Common myeloid progenitor, CD34-positive (primary cell): ENCODE measurements around the gene PRCC.

Experiments used
- CTCF ChIA-PET: fragments of 350-600 bp; sonication (Branson Sonifier 250); formaldehyde crosslinking; loops from one replicate; lab custom pipeline; 2021; ENCODE audit warnings: antibody characterized with exemption; lab: Charles Lee
- POLR2A ChIA-PET: fragments of 350-600 bp; sonication (Branson Sonifier 250); formaldehyde crosslinking; loops from one replicate; lab custom pipeline; 2021; ENCODE audit warnings: antibody characterized with exemption; lab: Charles Lee
- DNase-seq, 3 donors: peaks; one replicate each; pipeline versions ENCODE4 v3.0.0 to v3.0.0-alpha.2; 2013
- H3K27ac ChIP-seq, 2 experiments: 1 replicate in 1 of 2; 2 replicates in 1 of 2; pipeline ENCODE4 v1.7.0; 2013; ENCODE audit warnings: inconsistent platforms in 2 of 2, low read length in 2 of 2, mild to moderate bottlenecking in 2 of 2, low read depth in 1 of 2, moderate library complexity in 1 of 2; ENCODE audit not compliant: severe bottlenecking in 2 of 2, insufficient read depth in 1 of 2, poor library complexity in 1 of 2
- H3K27me3 ChIP-seq, 5 experiments: replicated peaks in 2 of 5; 1 replicate in 3 of 5; 2 replicates in 2 of 5; pipeline versions ENCODE4 v1.6.1 to v1.7.0; 2013; ENCODE audit warnings: low read length in 4 of 5, mild to moderate bottlenecking in 2 of 5, moderate library complexity in 2 of 5, inconsistent platforms in 1 of 5; ENCODE audit not compliant: insufficient read depth in 5 of 5, control insufficient read depth in 4 of 5
- H3K36me3 ChIP-seq, 4 experiments: 1 replicate in 2 of 4; 2 replicates in 2 of 4; pipeline versions ENCODE4 v1.6.1 to v1.7.0; 2013; ENCODE audit warnings: low read length in 3 of 4, control low read depth in 1 of 4, mild to moderate bottlenecking in 1 of 4; ENCODE audit not compliant: control insufficient read depth in 4 of 4, insufficient read depth in 4 of 4
- H3K4me1 ChIP-seq, 4 experiments: 1 replicate in 3 of 4; 2 replicates in 1 of 4; pipeline versions ENCODE4 v1.6.1 to v1.7.1; 2013; ENCODE audit warnings: low read length in 3 of 4, mild to moderate bottlenecking in 3 of 4, control low read depth in 1 of 4, inconsistent platforms in 1 of 4, moderate library complexity in 1 of 4; ENCODE audit not compliant: control insufficient read depth in 4 of 4, insufficient read depth in 4 of 4; ENCODE audit errors: control extremely low read depth in 1 of 4
- H3K4me3 ChIP-seq, 7 experiments: 1 replicate in 4 of 7; 2 replicates in 3 of 7; pipeline versions ENCODE4 v1.5.1 to v1.7.0; 2013; ENCODE audit warnings: mild to moderate bottlenecking in 7 of 7, low read length in 6 of 7, moderate library complexity in 6 of 7, inconsistent platforms in 2 of 7, low read depth in 2 of 7, control low read depth in 1 of 7; ENCODE audit not compliant: insufficient read depth in 4 of 7, control insufficient read depth in 1 of 7; ENCODE audit errors: extremely low read depth in 1 of 7
- H3K9me3 ChIP-seq, 5 experiments: 1 replicate in 4 of 5; 2 replicates in 1 of 5; pipeline versions ENCODE4 v1.6.1 to v1.7.1; 2013; ENCODE audit warnings: low read length in 4 of 5, mild to moderate bottlenecking in 2 of 5, inconsistent platforms in 1 of 5, low read depth in 1 of 5, moderate library complexity in 1 of 5; ENCODE audit not compliant: control insufficient read depth in 4 of 5, insufficient read depth in 2 of 5; ENCODE audit errors: control extremely low read depth in 1 of 5
- WGBS: methylation state at CpG from one replicate; pipeline ENCODE4 v1.1.5; 2013; ENCODE audit not compliant: insufficient coverage; 5-methylcytosine and 5-hydroxymethylcytosine counted together

PRCC gene

GRCh38 chr1:156768610-156769295, 1.4 kb downstream of the PRCC start:
- Histone ChIP-seq H3K4me3 (peak overlapping the region; percentile 75 to 98 (median 89)), H3K36me3 (peaks cover 0 to 30% (median 18%) of the 10 kb centered on the region in 4 experiments), H3K9me3 (no peaks in the 10 kb centered on the region), H3K27ac (peak overlapping the region; percentile 99), H3K27me3 (no peaks in the 10 kb centered on the region), H3K4me1 (peaks cover 15 to 34% (median 22%) of the 10 kb centered on the region in 4 experiments)
- no peak for DNase-seq
- ChIA-PET POLR2A (interaction anchor here (1.0 kb wide), 1 partner anchor 28 kb away, joined by 3 read pairs; the partner anchor contains the start of gene MRPL24), CTCF (interaction anchor here (0.6 to 3.3 kb wide), 10 partner anchors 12 to 145 kb away, joined by 3 to 18 read pairs (median 4); partner anchors contain the start of genes ISG20L2, METTL25B and MRPL24)
- 38% methylated on average over 7 of the region's 8 CpGs for WGBS

- peaks cover 0 to 31% (median 20%) of the 10 kb centered on the region in 4 experiments for H3K36me3 ChIP-seq
Measured at GRCh38 chr1:156772222-156772621, 4.9 kb downstream of the PRCC start.

GRCh38 chr1:156772728-156773497, 5.6 kb downstream of the PRCC start:
- no peak overlapping the region for H3K27ac ChIP-seq
- H3K9me3 ChIP-seq = no peaks in the 10 kb centered on the region
- WGBS = 92% methylated on average over 6 of the region's 9 CpGs
- DNase-seq = peak in 1 of 3 donors; percentile 52
- H3K36me3 ChIP-seq = peaks cover 0 to 31% (median 20%) of the 10 kb centered on the region in 4 experiments
- peaks cover 12 to 31% (median 21%) of the 10 kb centered on the region in 4 experiments for H3K4me1 ChIP-seq
- ChIA-PET CTCF (interaction anchor here (1.1 to 3.7 kb wide), 7 partner anchors 9 to 47 kb away, joined by 3 to 24 read pairs (median 5); no protein-coding TSS in a partner anchor), POLR2A (no interaction called here)
- no peak overlapping the region for H3K4me3 ChIP-seq
- no peaks in the 10 kb centered on the region for H3K27me3 ChIP-seq

More at GRCh38 chr1:156772222-156772621, 4.9 kb downstream of the PRCC start:
- WGBS = no CpG with 5 or more reads among the region's 3 CpGs
- Histone ChIP-seq H3K27me3 (no peaks in the 10 kb centered on the region), H3K4me1 (peaks cover 12 to 26% (median 18%) of the 10 kb centered on the region in 4 experiments), H3K27ac (no peak overlapping the region), H3K9me3 (no peaks in the 10 kb centered on the region), H3K4me3 (no peak overlapping the region)
- DNase-seq = no peak
- ChIA-PET POLR2A (interaction anchor here (0.9 kb wide), 1 partner anchor 13 kb away, joined by 3 read pairs; no protein-coding TSS in a partner anchor), CTCF (interaction anchor here (1.1 to 3.7 kb wide), 8 partner anchors 9 to 46 kb away, joined by 3 to 24 read pairs (median 4); no protein-coding TSS in a partner anchor)

DNA sequence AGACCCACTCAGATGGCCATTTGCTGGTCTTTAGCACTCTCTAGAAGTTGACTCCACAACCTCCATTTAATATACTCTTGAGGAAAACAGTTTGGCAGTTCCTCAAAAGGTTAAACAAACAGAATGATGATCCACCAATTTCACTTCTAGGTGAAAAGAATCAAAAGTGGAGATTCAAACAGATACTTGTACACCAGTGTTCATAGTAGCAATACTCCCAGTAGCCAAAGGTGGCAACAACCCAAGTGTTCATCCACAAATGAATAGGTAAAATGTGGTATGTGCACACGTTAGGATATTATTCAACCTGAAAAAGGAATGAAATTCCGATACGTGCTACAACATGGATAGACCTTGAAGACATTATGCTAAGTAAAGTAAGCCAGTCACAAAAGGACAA, 6.3 kb downstream of the PRCC start:
- H3K36me3 ChIP-seq = peaks cover 0 to 31% (median 20%) of the 10 kb centered on the region in 4 experiments
- no peaks in the 10 kb centered on the region for H3K9me3 ChIP-seq
- H3K27ac ChIP-seq = no peak overlapping the region
- WGBS = 100% methylated on average over 3 of the region's 3 CpGs
- ChIA-PET POLR2A (no interaction called here), CTCF (interaction anchor here (1.8 to 3.1 kb wide), 2 partner anchors 8 to 11 kb away, joined by 10 to 17 read pairs; no protein-coding TSS in a partner anchor)
- no peaks in the 10 kb centered on the region for H3K27me3 ChIP-seq
- DNase-seq = peak in 2 of 3 donors; percentile 50 to 54
- peaks cover 10 to 25% (median 17%) of the 10 kb centered on the region in 4 experiments for H3K4me1 ChIP-seq
- no peak overlapping the region for H3K4me3 ChIP-seq

DNA sequence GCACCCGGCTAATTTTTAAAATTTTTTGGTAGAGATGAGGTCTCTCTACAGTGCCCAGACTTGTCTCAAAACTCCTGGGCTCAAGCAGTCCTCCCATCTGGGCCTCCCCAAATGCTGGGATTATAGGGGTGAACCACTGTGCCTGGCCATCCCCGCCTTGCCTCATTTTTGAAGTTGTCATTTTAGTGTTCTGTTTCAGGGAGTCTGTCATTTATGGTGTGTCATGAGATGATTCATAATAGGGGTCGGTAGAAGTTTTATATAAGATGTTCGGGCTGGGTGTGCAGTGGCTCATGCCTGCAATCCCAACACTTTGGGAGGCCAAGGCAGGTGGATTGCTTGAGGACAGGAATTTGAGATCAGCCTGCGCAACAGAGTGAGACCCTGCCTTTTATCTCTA, 8.5 kb downstream of the PRCC start:
- ChIA-PET CTCF (interaction anchor here (1.7 kb wide), 1 partner anchor 86 kb away, joined by 11 read pairs; no protein-coding TSS in a partner anchor), POLR2A (no interaction called here)
- 78% methylated on average over 3 of the region's 5 CpGs for WGBS
- Histone ChIP-seq H3K4me3 (no peak overlapping the region), H3K36me3 (peaks cover 0 to 26% (median 16%) of the 10 kb centered on the region in 4 experiments), H3K27me3 (no peaks in the 10 kb centered on the region), H3K4me1 (peaks cover 3 to 13% (median 8%) of the 10 kb centered on the region in 4 experiments), H3K9me3 (no peaks in the 10 kb centered on the region), H3K27ac (no peak overlapping the region)
- DNase-seq = no peak

GRCh38 chr1:156776942-156777341, 9.6 kb downstream of the PRCC start:
- ChIA-PET CTCF (interaction anchor here (0.9 to 1.7 kb wide), 3 partner anchors 19 to 87 kb away, joined by 3 to 11 read pairs (median 5); no protein-coding TSS in a partner anchor), POLR2A (interaction anchor here (0.9 kb wide), 1 partner anchor 10 kb away, joined by 3 read pairs; no protein-coding TSS in a partner anchor)
- WGBS = 45% methylated on average over 2 of the region's 4 CpGs
- no peak overlapping the region for H3K27ac ChIP-seq
- peaks cover 0 to 25% (median 10%) of the 10 kb centered on the region in 4 experiments for H3K36me3 ChIP-seq
- H3K9me3 ChIP-seq = no peaks in the 10 kb centered on the region
- H3K4me3 ChIP-seq = no peak overlapping the region
- DNase-seq = no peak
- H3K4me1 ChIP-seq = peaks cover 3 to 8% (median 7%) of the 10 kb centered on the region in 4 experiments
- no peaks in the 10 kb centered on the region for H3K27me3 ChIP-seq
